DOHH2 (cell line): Measurements from ENCODE around the gene ZNF536.
"Not testable (repeated sequence)": the region's sequence is repeated elsewhere in the genome, so short reads cannot be mapped to it uniquely, and the experiment has no call there.

ENCODE experiments used
- H3F3A ChIP-seq: fragments of 200-600 bp; sonication (generic), shearing (Covaris generic); 2 replicates; pipeline ENCODE4 v1.6.0; 2016; ENCODE audit warnings: antibody characterized with exemption, mild to moderate bottlenecking; ENCODE audit not compliant: control insufficient read depth, insufficient read depth
- H3K27ac ChIP-seq: fragments of 200-600 bp; sonication (generic); 2 replicates; pipeline ENCODE4 v1.5.1; 2014; ENCODE audit warnings: low read depth, mild to moderate bottlenecking, low read length, moderate library complexity
- H3K27me3 ChIP-seq: fragments of 200-600 bp; sonication (generic); 2 replicates; pipeline ENCODE4 v1.6.1; 2014; ENCODE audit warnings: mild to moderate bottlenecking, low read length, mixed read lengths; ENCODE audit not compliant: control insufficient read depth
- H3K36me3 ChIP-seq: fragments of 200-600 bp; sonication (generic); 2 replicates; pipeline ENCODE4 v1.6.1; 2014; ENCODE audit warnings: mild to moderate bottlenecking, low read length, moderate library complexity, mixed read lengths; ENCODE audit not compliant: control insufficient read depth
- H3K4me1 ChIP-seq: fragments of 200-600 bp; sonication (generic); 2 replicates; pipeline ENCODE4 v1.6.1; 2014; ENCODE audit warnings: mild to moderate bottlenecking, low read length, mixed read lengths; ENCODE audit not compliant: control insufficient read depth
- H3K4me2 ChIP-seq: fragments of 200-600 bp; sonication (generic); 2 replicates; pipeline ENCODE4 v1.6.0; 2014; ENCODE audit warnings: mild to moderate bottlenecking, low read length, moderate library complexity
- H3K4me3 ChIP-seq: fragments of 200-600 bp; sonication (generic); 2 replicates; pipeline ENCODE4 v1.5.1; 2014; ENCODE audit warnings: mild to moderate bottlenecking, low read length, mixed read lengths
- H3K79me2 ChIP-seq: fragments of 200-600 bp; sonication (generic); 2 replicates; pipeline ENCODE4 v1.6.1; 2014; ENCODE audit warnings: mild to moderate bottlenecking, low read length, mixed read lengths; ENCODE audit not compliant: control insufficient read depth
- H3K9me2 ChIP-seq: fragments of 200-600 bp; sonication (generic); replicated peaks from 2 replicates; pipeline ENCODE4 v1.6.1; 2014; ENCODE audit warnings: mild to moderate bottlenecking, low read length, mixed read lengths; ENCODE audit not compliant: control insufficient read depth
- H3K9me3 ChIP-seq: fragments of 200-600 bp; sonication (generic); 2 replicates; pipeline ENCODE4 v1.6.1; 2014; ENCODE audit warnings: antibody characterized with exemption, low read length, mixed read lengths; ENCODE audit not compliant: control insufficient read depth, insufficient read depth
- H4K20me1 ChIP-seq: fragments of 200-600 bp; sonication (generic); 2 replicates; pipeline ENCODE4 v1.6.0; 2014; ENCODE audit warnings: low read depth, mild to moderate bottlenecking, antibody characterized with exemption, low read length, moderate library complexity; ENCODE audit not compliant: control insufficient read depth, insufficient read depth
- CTCF ChIP-seq: fragments of 200-600 bp; sonication (generic); IDR thresholded peaks from one replicate; pipeline ENCODE4 v1.5.1; 2014; ENCODE audit warnings: antibody characterized with exemption, mild to moderate bottlenecking, low read depth, low read length; ENCODE audit not compliant: poor library complexity, severe bottlenecking
- EZH2phosphoT487 ChIP-seq: fragments of 200-600 bp; sonication (generic); IDR thresholded peaks from 2 replicates; pipeline ENCODE4 v1.6.1; 2017; ENCODE audit warnings: borderline replicate concordance, mild to moderate bottlenecking, antibody characterized with exemption, low read length, moderate library complexity, mixed read lengths

ZNF536 gene

GRCh38 chr19:30393729-30394480 is 21.7 kb downstream of the ZNF536 start:
- no peaks in the 10 kb centered on the region for H4K20me1 ChIP-seq
- no peaks in the 10 kb centered on the region for H3K9me3 ChIP-seq
- no peaks in the 10 kb centered on the region for H3K36me3 ChIP-seq
- no peaks in the 10 kb centered on the region for H3F3A ChIP-seq
- no peaks in the 10 kb centered on the region for H3K27me3 ChIP-seq
- no peaks in the 10 kb centered on the region for H3K9me2 ChIP-seq
- no peaks in the 10 kb centered on the region for H3K4me1 ChIP-seq
- no peak overlapping the region for H3K27ac ChIP-seq
- H3K79me2 ChIP-seq = no peaks in the 10 kb centered on the region
- no peak overlapping the region for H3K4me2 ChIP-seq
- no peak overlapping the region for H3K4me3 ChIP-seq
- no peak for TF ChIP-seq EZH2phosphoT487
- TF ChIP-seq CTCF = no peak

GRCh38 chr19:30394481-30395151 is 22.4 kb downstream of the ZNF536 start:
- H3K27me3 ChIP-seq = no peaks in the 10 kb centered on the region
- no peaks in the 10 kb centered on the region for H3K9me2 ChIP-seq
- H3K4me1 ChIP-seq = no peaks in the 10 kb centered on the region
- no peaks in the 10 kb centered on the region for H3K79me2 ChIP-seq
- no peak overlapping the region for H3K4me2 ChIP-seq
- H3K27ac ChIP-seq = no peak overlapping the region
- H3K36me3 ChIP-seq = no peaks in the 10 kb centered on the region
- H3F3A ChIP-seq = no peaks in the 10 kb centered on the region
- no peaks in the 10 kb centered on the region for H4K20me1 ChIP-seq
- H3K9me3 ChIP-seq = no peaks in the 10 kb centered on the region
- no peak overlapping the region for H3K4me3 ChIP-seq
- no peak for TF ChIP-seq CTCF
- TF ChIP-seq EZH2phosphoT487 = no peak

- Histone ChIP-seq H3K27me3 (no peaks in the 10 kb centered on the region), H3K79me2 (no peaks in the 10 kb centered on the region), H3K9me2 (no peaks in the 10 kb centered on the region), H3K9me3 (no peaks in the 10 kb centered on the region), H3K36me3 (no peaks in the 10 kb centered on the region), H3F3A (no peaks in the 10 kb centered on the region), H3K4me3 (no peak overlapping the region), H4K20me1 (no peaks in the 10 kb centered on the region), H3K27ac (no peak overlapping the region), H3K4me2 (no peak overlapping the region), H3K4me1 (no peaks in the 10 kb centered on the region)
- no peak for TF ChIP-seq EZH2phosphoT487
- TF ChIP-seq CTCF = no peak
These were observed 23.1 kb downstream of the ZNF536 start for GRCh38 chr19:30395283-30395682.

- not testable (repeated sequence) for H3K4me2 ChIP-seq, H3F3A ChIP-seq, H3K79me2 ChIP-seq, H3K36me3 ChIP-seq, H3K4me3 ChIP-seq, H3K27ac ChIP-seq, H3K9me3 ChIP-seq, H3K4me1 ChIP-seq, H3K27me3 ChIP-seq, H3K9me2 ChIP-seq, H4K20me1 ChIP-seq
These were observed 26.4 kb downstream of the ZNF536 start for GRCh38 chr19:30398539-30398938.
